Gastroesophageal sphincter (tissue), 4 donors: ENCODE data around the gene CCDC188. TPM values are rescaled to one million over a fixed set of nuclear protein-coding genes. Genes with fewer than 3 reads are reported as not detected.

Experiments
- ATAC-seq: fragments of 150-250 bp; one replicate; pipeline ENCODE4 v1.9.1; 2016; ENCODE audit warnings: mild to moderate bottlenecking, moderate library complexity
- H3K27ac ChIP-seq, 4 donors: fragments of 200-600 bp; sonication (generic) in 3 of 4; 1 replicate in 3 of 4; 2 replicates in 1 of 4; pipeline ENCODE4 v1.5.1; 2016 to 2019
- H3K27me3 ChIP-seq: fragments of 200-600 bp; sonication (generic); one replicate; pipeline ENCODE4 v1.5.1; 2019
- H3K36me3 ChIP-seq, 2 donors: fragments of 200-600 bp; sonication (generic); one replicate each; pipeline ENCODE4 v1.5.1; 2019; ENCODE audit warnings: control low read depth in 1 of 2
- H3K4me1 ChIP-seq, 3 donors: fragments of 200-600 bp; sonication (generic); 1 replicate in 2 of 3; 2 replicates in 1 of 3; pipeline ENCODE4 v1.5.1; 2016 to 2019; ENCODE audit warnings: control low read depth in 2 of 3
- H3K4me3 ChIP-seq, 2 donors: fragments of 200-600 bp; sonication (generic); one replicate each; pipeline ENCODE4 v1.5.1; 2019; ENCODE audit warnings: mild to moderate bottlenecking in 1 of 2, moderate library complexity in 1 of 2
- H3K9me3 ChIP-seq, 3 donors: fragments of 200-600 bp; sonication (generic); one replicate each; pipeline ENCODE4 v1.5.1; 2017 to 2019; ENCODE audit warnings: control low read depth in 2 of 3
- EP300 ChIP-seq: sonication (generic); formaldehyde crosslinking; IDR thresholded peaks from one replicate; pipeline ENCODE4 v1.6.1; 2017; ENCODE audit warnings: antibody characterized with exemption, mild to moderate bottlenecking
- POLR2A ChIP-seq, 2 donors: fragments of 450-650 bp; IDR thresholded peaks; one replicate each; pipeline ENCODE4 v1.6.1; 2017; ENCODE audit warnings: antibody characterized with exemption in 2 of 2, mild to moderate bottlenecking in 2 of 2, moderate library complexity in 1 of 2
- POLR2AphosphoS5 ChIP-seq: sonication (generic); formaldehyde crosslinking; IDR thresholded peaks from one replicate; pipeline ENCODE4 v1.6.1; 2017; ENCODE audit warnings: antibody characterized with exemption
- WGBS, 2 donors: methylation state at CpG; one replicate each; pipeline ENCODE4 v1.1.5; 2018; ENCODE audit warnings: low coverage in 1 of 2; 5-methylcytosine and 5-hydroxymethylcytosine counted together
- total RNA-seq, 4 donors: library from RNA; depleted of rRNA; stranded (reverse); fragments of >200 nt; gene quantifications; one replicate each; pipeline ENCODE4 v1.1.0, GENCODE V29; 2016
- TF ChIP-seq, protein P1 (sequence below), 4 experiments: fragments of 200-600 bp in 2 of 4; fragments of 450-650 bp in 2 of 4; sonication (generic) in 1 of 4; IDR thresholded peaks; one replicate each; pipeline ENCODE4 v1.5.1; 2017 to 2019; ENCODE audit warnings: antibody characterized with exemption in 4 of 4, mild to moderate bottlenecking in 2 of 4, moderate library complexity in 2 of 4

Gene CCDC188
- total RNA-seq, 4 donors from 2014 or later: not detected

DNA sequence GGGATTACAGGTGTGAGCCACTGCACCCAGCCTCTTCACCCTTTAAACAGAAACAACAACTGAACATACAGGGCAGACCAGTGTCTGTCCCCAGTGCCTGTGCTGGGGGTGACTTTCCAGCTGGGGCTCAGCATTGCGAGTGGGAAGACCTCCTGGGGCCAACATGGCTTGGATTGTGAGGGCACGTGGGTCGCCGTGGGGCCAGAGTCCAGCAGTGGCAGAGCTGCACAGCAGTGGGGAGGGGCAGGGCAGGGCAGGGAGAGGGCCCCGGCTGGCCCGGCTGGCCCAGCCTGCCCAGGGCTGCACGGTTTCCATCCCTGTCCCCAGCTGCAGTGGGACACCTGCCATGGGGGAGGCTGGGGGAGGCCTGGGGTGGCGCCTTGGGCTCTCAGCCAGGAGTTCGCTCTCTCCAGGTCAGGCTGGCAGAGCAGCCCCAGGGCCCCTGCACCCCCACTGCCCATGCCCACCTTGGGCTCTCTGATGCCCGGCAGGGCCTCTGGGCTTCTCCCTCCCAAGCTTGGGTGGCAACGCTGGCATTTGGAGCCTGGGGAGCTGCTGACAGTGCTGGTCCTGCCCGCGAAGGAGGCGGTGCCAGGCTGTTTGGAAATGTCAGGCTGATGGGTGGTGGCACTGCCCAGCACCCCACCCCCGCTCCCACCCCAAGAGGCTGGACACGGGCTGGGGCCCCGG is 30.5 kb upstream of the CCDC188 start:
- Histone ChIP-seq H3K4me3 (no peak overlapping the region), H3K9me3 (no peaks in the 10 kb centered on the region), H3K27ac (no peak overlapping the region), H3K36me3 (no peaks in the 10 kb centered on the region), H3K4me1 (no peaks in the 10 kb centered on the region), H3K27me3 (peaks cover 16% of the 10 kb centered on the region)
- no peak for ATAC-seq
- TF ChIP-seq POLR2AphosphoS5 (no peak), EP300 (no peak), POLR2A (IDR thresholded peaks at IDR 0.05) (no peak)
- TF ChIP-seq, protein P1, sequence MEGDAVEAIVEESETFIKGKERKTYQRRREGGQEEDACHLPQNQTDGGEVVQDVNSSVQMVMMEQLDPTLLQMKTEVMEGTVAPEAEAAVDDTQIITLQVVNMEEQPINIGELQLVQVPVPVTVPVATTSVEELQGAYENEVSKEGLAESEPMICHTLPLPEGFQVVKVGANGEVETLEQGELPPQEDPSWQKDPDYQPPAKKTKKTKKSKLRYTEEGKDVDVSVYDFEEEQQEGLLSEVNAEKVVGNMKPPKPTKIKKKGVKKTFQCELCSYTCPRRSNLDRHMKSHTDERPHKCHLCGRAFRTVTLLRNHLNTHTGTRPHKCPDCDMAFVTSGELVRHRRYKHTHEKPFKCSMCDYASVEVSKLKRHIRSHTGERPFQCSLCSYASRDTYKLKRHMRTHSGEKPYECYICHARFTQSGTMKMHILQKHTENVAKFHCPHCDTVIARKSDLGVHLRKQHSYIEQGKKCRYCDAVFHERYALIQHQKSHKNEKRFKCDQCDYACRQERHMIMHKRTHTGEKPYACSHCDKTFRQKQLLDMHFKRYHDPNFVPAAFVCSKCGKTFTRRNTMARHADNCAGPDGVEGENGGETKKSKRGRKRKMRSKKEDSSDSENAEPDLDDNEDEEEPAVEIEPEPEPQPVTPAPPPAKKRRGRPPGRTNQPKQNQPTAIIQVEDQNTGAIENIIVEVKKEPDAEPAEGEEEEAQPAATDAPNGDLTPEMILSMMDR (IDR thresholded peaks at IDR 0.05): no peak
- no CpG with 5 or more reads among the region's 17 CpGs for WGBS, 2 donors

DNA sequence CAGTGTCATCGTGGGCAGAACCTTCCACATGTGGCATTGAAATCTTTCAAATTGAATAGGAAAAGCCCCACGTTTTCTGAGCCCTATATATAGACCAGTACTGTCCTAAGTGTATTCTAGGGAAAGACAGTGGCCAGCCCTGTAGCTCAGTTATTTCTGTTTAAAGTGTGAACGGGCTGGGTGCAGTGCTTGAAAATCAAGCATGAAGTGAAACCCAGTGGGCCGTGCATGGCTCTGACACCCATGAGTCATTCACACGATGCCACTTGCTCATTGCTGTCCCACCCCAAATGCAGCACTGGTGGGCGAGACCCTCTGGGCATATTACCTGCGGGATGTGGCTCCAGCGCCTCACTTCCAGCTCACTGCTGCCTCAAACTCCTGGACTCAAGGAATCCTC is 29.8 kb upstream of the CCDC188 start:
- no peak for ATAC-seq
- Histone ChIP-seq H3K27ac (no peak overlapping the region), H3K4me3 (no peak overlapping the region), H3K9me3 (no peaks in the 10 kb centered on the region), H3K27me3 (peaks cover 12% of the 10 kb centered on the region), H3K36me3 (no peaks in the 10 kb centered on the region), H3K4me1 (no peaks in the 10 kb centered on the region)
- TF ChIP-seq, protein P1 (IDR thresholded peaks at IDR 0.05): no peak
- TF ChIP-seq EP300 (no peak), POLR2AphosphoS5 (no peak), POLR2A (IDR thresholded peaks at IDR 0.05) (no peak)
- 73 to 85% methylated on average over 5 of the region's 8 CpGs for WGBS, 2 donors

DNA sequence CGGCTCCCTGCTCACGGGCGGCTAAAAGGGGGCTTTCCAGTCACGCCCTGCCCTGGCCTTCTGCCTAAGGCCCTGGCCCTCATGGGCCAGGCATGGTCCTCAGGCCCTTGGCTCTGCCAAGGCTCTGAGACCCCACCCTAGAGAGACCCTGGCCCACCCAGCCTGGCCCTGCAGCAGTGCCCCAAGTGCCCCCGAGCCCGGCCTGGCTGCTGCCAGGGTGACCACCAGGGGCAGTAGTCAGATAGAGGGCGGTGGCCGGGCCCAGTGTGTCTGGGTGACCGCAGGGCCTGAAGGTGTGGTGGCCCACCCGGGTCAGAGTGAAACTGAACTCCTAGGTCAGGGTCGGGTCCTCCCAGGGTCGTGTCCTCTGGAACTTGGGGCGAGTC is 29.4 kb upstream of the CCDC188 start:
- no peak overlapping the region for H3K27ac ChIP-seq
- no peaks in the 10 kb centered on the region for H3K9me3 ChIP-seq
- H3K36me3 ChIP-seq: no peaks in the 10 kb centered on the region
- H3K4me1 ChIP-seq: no peaks in the 10 kb centered on the region
- H3K27me3 ChIP-seq: peaks cover 10% of the 10 kb centered on the region
- TF ChIP-seq POLR2A (IDR thresholded peaks at IDR 0.05) (no peak), EP300 (no peak), POLR2AphosphoS5 (no peak)
- TF ChIP-seq, protein P1 (IDR thresholded peaks at IDR 0.05): no peak
- no peak for ATAC-seq
- H3K4me3 ChIP-seq: no peak overlapping the region
- WGBS, 2 donors: 61% methylated on average over 4 of the region's 13 CpGs; no CpG with 5 or more reads in 1 of the 2 donors

DNA sequence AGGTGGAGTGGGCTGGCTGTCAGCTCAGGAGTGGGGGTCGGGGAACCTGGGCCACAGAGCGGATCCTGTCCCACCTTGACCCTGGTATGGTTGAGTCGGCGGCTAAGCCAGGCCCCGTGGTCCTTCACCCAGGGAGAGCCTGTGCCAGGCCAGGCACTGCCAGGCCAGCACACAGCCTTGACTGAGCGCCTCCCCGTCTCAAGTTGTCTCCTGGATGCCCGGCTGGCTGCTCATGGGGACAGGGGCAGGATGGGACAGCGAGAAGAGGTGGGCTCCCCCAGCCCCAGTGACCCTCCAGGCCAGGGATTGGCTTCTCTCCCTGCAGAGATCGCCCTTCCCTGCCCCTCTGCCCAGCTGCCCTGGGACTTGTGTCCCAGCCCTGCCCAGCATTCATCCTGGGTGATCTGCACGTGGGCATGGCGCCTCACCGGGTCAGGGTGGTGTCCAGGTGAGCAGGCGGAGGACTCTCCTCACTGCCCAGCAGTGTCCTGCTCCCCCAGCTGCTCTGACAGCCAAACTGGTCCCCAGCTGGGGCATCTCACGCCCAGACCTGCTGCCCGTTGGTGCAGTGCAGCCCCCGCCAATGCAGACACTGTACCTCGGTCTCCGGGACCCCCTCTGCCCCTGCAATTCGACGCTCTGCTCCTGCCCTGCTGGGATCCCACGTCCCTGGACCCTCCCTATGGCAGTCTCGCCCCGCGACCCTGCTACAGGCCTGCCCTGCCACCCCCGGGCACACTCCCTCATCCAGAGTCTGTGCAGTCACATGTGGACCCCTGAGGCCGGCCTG is 28.8 kb upstream of the CCDC188 start:
- ATAC-seq: no peak
- H3K36me3 ChIP-seq: no peaks in the 10 kb centered on the region

More for the DNA sequence above, 28.8 kb upstream of the CCDC188 start:
- H3K27ac ChIP-seq: no peak overlapping the region
- no peak overlapping the region for H3K4me3 ChIP-seq
- WGBS, 2 donors: 96% methylated on average over 4 of the region's 27 CpGs; no CpG with 5 or more reads in 1 of the 2 donors
- no peaks in the 10 kb centered on the region for H3K9me3 ChIP-seq
- TF ChIP-seq POLR2AphosphoS5 (no peak), EP300 (no peak), POLR2A (IDR thresholded peaks at IDR 0.05) (no peak)
- TF ChIP-seq, protein P1 (IDR thresholded peaks at IDR 0.05): no peak
- peaks cover 4% of the 10 kb centered on the region for H3K27me3 ChIP-seq
- H3K4me1 ChIP-seq: no peaks in the 10 kb centered on the region
